Tibial nerve (tissue), 4 donors: ENCODE measurements around the gene NID1. TPM values are rescaled to one million over a fixed set of nuclear protein-coding genes. Genes with fewer than 3 reads are reported as not detected.
A peak's percentile ranks its signal among the peaks of the same experiment; 100 is the strongest.

Source experiments
- DNase-seq, 2 donors: peaks; one replicate each; pipeline ENCODE4 v3.0.0-alpha.2; 2019; ENCODE audit warnings: low spot score in 2 of 2
- H3K27ac ChIP-seq, 4 donors: fragments of 200-600 bp; sonication (generic) in 3 of 4; one replicate each; pipeline ENCODE4 v1.5.1; 2017 to 2019; ENCODE audit warnings: mild to moderate bottlenecking in 1 of 4
- H3K27me3 ChIP-seq, 2 donors: fragments of 200-600 bp; sonication (generic) in 1 of 2; one replicate each; pipeline versions ENCODE4 v1.5.1 to v1.6.0; 2017 to 2019
- H3K36me3 ChIP-seq, 3 donors: fragments of 200-600 bp; sonication (generic); one replicate each; pipeline ENCODE4 v1.5.1; 2018 to 2019
- H3K4me1 ChIP-seq, 4 donors: fragments of 200-600 bp; sonication (generic) in 3 of 4; one replicate each; pipeline ENCODE4 v1.5.1; 2017 to 2019
- H3K4me3 ChIP-seq, 4 donors: fragments of 200-600 bp; sonication (generic) in 3 of 4; one replicate each; pipeline ENCODE4 v1.5.1; 2017 to 2019; ENCODE audit warnings: mild to moderate bottlenecking in 1 of 4, moderate library complexity in 1 of 4
- H3K9me3 ChIP-seq, 4 donors: fragments of 200-600 bp; sonication (generic) in 3 of 4; one replicate each; pipeline ENCODE4 v1.5.1; 2017 to 2019
- EP300 ChIP-seq, 2 donors: sonication (generic); formaldehyde crosslinking; IDR thresholded peaks; one replicate each; pipeline ENCODE4 v1.6.1; 2017; ENCODE audit warnings: antibody characterized with exemption in 2 of 2, mild to moderate bottlenecking in 1 of 2
- POLR2A ChIP-seq, 2 donors: fragments of 450-650 bp; IDR thresholded peaks; one replicate each; pipeline ENCODE4 v1.6.1; 2017; ENCODE audit warnings: antibody characterized with exemption in 2 of 2, mild to moderate bottlenecking in 2 of 2, moderate library complexity in 2 of 2
- WGBS, 2 donors: methylation state at CpG; one replicate each; pipeline ENCODE4 v1.1.5; 2018; 5-methylcytosine and 5-hydroxymethylcytosine counted together
- total RNA-seq, 4 donors: library from RNA; depleted of rRNA; stranded (reverse); fragments of >200 nt; gene quantifications; one replicate each; pipeline ENCODE4 v1.1.0, GENCODE V29; 2016
- TF ChIP-seq, protein P1 (sequence below), 5 experiments: fragments of 200-600 bp in 3 of 5; fragments of 450-650 bp in 2 of 5; sonication (generic) in 3 of 5; IDR thresholded peaks; one replicate each; pipeline ENCODE4 v1.5.1; 2016 to 2019; ENCODE audit warnings: antibody characterized with exemption in 5 of 5, mild to moderate bottlenecking in 3 of 5, moderate library complexity in 2 of 5

The NID1 gene
- total RNA-seq, 4 donors from 2014 or later, result 192 to 321 (median 215) TPM

DNA sequence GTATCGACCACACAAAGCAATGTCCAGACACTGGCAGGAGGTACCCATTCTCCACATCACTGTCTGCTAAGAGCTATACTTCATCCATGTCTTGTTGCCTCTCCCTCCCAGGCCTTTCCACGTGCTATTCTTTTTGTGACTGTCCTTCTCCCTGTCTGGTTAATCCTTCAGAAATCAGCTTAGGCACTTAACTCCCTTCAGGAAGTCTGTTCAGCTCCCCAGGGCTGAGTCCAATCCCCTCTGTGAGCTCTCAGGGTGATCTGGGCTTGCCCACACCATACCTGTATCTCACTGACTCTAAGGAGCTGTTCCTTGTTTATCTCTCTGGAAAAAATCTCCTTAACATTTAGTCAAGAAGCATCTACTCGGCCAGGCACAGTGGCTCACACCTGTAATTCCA lies 69.4 kb downstream of the NID1 start:
- no peaks in the 10 kb centered on the region for H3K27me3 ChIP-seq
- H3K4me1 ChIP-seq, result no peaks in the 10 kb centered on the region
- no peak overlapping the region for H3K4me3 ChIP-seq
- 83 to 90% methylated on average over 3 of the region's 3 CpGs for WGBS, 2 donors
- no peak for DNase-seq
- peaks cover 2 to 98% (median 7%) of the 10 kb centered on the region in 3 donors for H3K36me3 ChIP-seq
- peaks cover 0 to 6% (median 0%) of the 10 kb centered on the region in 4 donors for H3K9me3 ChIP-seq
- H3K27ac ChIP-seq, result peak overlapping the region in 1 of 4 donors; percentile 21
- TF ChIP-seq POLR2A (IDR thresholded peaks at IDR 0.05), result no peak
- no peak for TF ChIP-seq EP300 (IDR thresholded peaks at IDR 0.05)
- TF ChIP-seq, protein P1, sequence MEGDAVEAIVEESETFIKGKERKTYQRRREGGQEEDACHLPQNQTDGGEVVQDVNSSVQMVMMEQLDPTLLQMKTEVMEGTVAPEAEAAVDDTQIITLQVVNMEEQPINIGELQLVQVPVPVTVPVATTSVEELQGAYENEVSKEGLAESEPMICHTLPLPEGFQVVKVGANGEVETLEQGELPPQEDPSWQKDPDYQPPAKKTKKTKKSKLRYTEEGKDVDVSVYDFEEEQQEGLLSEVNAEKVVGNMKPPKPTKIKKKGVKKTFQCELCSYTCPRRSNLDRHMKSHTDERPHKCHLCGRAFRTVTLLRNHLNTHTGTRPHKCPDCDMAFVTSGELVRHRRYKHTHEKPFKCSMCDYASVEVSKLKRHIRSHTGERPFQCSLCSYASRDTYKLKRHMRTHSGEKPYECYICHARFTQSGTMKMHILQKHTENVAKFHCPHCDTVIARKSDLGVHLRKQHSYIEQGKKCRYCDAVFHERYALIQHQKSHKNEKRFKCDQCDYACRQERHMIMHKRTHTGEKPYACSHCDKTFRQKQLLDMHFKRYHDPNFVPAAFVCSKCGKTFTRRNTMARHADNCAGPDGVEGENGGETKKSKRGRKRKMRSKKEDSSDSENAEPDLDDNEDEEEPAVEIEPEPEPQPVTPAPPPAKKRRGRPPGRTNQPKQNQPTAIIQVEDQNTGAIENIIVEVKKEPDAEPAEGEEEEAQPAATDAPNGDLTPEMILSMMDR (IDR thresholded peaks at IDR 0.05), result no peak

DNA sequence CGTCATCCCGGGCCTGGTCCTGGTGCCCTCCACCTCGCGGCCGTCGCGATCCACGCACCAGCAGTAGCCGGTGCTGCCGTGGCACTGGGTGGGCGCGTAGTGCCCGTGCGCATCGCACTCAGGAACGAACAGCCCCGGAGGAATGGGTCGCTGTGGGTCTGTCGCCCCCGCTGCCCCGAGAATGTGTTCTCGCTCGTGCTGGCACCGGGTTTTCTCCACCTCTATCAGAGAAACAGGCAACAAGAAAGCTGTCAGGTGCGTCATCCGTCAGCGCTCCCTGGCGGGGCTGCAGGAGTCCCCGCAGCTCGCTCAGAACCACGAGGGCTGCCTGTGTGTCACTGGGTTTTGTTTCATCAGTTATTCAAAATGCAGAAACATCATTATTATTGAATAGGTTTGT lies 71.2 kb downstream of the NID1 start:
- H3K36me3 ChIP-seq, result peaks cover 2 to 99% (median 7%) of the 10 kb centered on the region in 3 donors
- peak overlapping the region in 1 of 4 donors; percentile 4 for H3K27ac ChIP-seq
- H3K27me3 ChIP-seq, result no peaks in the 10 kb centered on the region
- 97 to 98% methylated on average over 31 of the region's 31 CpGs for WGBS, 2 donors
- no peaks in the 10 kb centered on the region for H3K4me1 ChIP-seq
- H3K9me3 ChIP-seq, result peaks cover 0 to 19% (median 0%) of the 10 kb centered on the region in 4 donors
- H3K4me3 ChIP-seq, result no peak overlapping the region
- DNase-seq, result no peak
- TF ChIP-seq POLR2A (IDR thresholded peaks at IDR 0.05) (no peak), EP300 (IDR thresholded peaks at IDR 0.05) (no peak)
- TF ChIP-seq, protein P1 (IDR thresholded peaks at IDR 0.05), result no peak

DNA sequence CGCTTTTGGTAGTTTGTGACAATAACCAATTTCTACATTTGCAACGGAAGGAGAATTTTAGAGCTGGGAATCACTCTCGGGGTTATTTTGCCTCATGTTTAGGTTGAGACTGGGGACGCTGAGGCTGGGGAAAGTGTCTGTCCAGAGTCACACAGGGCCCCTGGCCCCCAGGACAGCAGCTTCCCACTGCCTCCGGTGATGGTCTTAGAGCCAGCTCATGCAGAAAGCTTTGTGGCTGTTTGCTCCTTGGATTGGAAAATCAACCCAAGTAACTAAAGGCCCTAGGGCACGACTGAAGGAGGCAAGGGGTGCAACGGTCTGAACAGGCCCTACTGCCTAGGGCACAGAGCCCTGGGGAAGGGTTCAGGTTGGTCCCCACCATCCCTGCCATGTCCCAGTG lies 72.0 kb downstream of the NID1 start:
- H3K4me1 ChIP-seq, result no peaks in the 10 kb centered on the region
- TF ChIP-seq POLR2A (IDR thresholded peaks at IDR 0.05) (no peak), EP300 (IDR thresholded peaks at IDR 0.05) (no peak)
- TF ChIP-seq, protein P1 (IDR thresholded peaks at IDR 0.05), result no peak
- H3K27ac ChIP-seq, result peak overlapping the region in 1 of 4 donors; percentile 4
- no peak for DNase-seq
- 90 to 94% methylated on average over 7 of the region's 7 CpGs for WGBS, 2 donors
- peaks cover 2 to 99% (median 7%) of the 10 kb centered on the region in 3 donors for H3K36me3 ChIP-seq
- no peaks in the 10 kb centered on the region for H3K27me3 ChIP-seq
- H3K4me3 ChIP-seq, result no peak overlapping the region
- H3K9me3 ChIP-seq, result peaks cover 0 to 19% (median 0%) of the 10 kb centered on the region in 4 donors

DNA sequence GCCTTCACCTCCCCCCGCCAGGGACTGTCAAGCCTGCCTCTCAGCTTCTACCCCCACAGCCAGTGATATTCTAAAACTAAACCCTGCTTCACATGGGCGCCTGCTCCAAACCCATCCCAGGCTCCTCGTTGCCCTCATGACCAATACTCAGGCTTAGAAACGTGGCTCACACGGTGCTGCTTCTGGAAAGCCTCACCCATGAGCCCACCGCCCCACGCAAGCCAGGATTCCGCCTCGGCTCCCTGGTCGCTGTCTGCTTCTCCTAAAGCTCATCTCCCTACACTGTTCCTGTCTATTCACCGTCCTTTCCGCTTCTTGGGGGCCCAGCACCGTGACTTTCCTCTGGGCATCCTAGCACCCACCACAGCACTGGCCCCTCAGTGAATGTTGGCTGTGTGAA lies 72.5 kb downstream of the NID1 start:
- peaks cover 0 to 3% (median 0%) of the 10 kb centered on the region in 4 donors for H3K4me1 ChIP-seq
- no peaks in the 10 kb centered on the region for H3K27me3 ChIP-seq
- no peak overlapping the region for H3K27ac ChIP-seq
- H3K36me3 ChIP-seq, result peaks cover 2 to 100% (median 7%) of the 10 kb centered on the region in 3 donors
- 86 to 89% methylated on average over 13 of the region's 13 CpGs for WGBS, 2 donors
- H3K9me3 ChIP-seq, result peaks cover 0 to 19% (median 0%) of the 10 kb centered on the region in 4 donors
- no peak overlapping the region for H3K4me3 ChIP-seq
- TF ChIP-seq, protein P1 (IDR thresholded peaks at IDR 0.05), result no peak
- TF ChIP-seq POLR2A (IDR thresholded peaks at IDR 0.05), result no peak
- no peak for TF ChIP-seq EP300 (IDR thresholded peaks at IDR 0.05)
- no peak for DNase-seq

DNA sequence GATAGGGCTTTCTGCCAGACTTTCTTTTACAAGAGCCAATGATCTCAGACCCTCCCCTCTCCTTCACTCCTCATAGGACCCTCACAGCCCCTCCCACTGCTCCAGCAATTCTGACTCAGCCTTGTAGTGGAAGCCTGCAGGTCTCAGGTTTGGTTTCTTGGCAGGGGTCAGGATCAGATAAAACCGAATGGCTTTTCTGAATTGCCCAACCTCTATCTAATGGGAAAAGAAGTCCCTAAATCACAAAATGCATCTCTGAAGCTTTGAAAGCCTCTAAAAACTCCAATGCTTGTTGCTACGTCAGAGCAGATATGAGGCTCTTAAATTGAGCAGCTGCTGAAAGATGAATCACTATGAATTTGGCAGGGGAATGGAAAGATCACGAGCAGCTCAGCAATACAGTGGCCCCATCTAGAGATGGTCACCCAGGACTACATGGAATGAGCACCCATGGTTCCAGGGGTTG lies 74.5 kb downstream of the NID1 start:
- Histone ChIP-seq H3K36me3 (peaks cover 2 to 95% (median 7%) of the 10 kb centered on the region in 3 donors), H3K4me1 (peaks cover 0 to 20% (median 0%) of the 10 kb centered on the region in 4 donors), H3K27ac (no peak overlapping the region), H3K27me3 (no peaks in the 10 kb centered on the region), H3K9me3 (peaks cover 0 to 19% (median 0%) of the 10 kb centered on the region in 4 donors), H3K4me3 (no peak overlapping the region)
- 62 to 78% methylated on average over 3 of the region's 3 CpGs for WGBS, 2 donors
- DNase-seq, result no peak
- TF ChIP-seq, protein P1 (IDR thresholded peaks at IDR 0.05), result no peak
- no peak for TF ChIP-seq EP300 (IDR thresholded peaks at IDR 0.05)
- TF ChIP-seq POLR2A (IDR thresholded peaks at IDR 0.05), result no peak
